GM18873 (cell line): ENCODE results near the gene AGPAT2.
"Not testable (repeated sequence)": the region's sequence is repeated elsewhere in the genome, so short reads cannot be mapped to it uniquely, and the experiment has no call there.

Experiments
- ATAC-seq: cut with Tn5 transposase; IDR thresholded peaks from one replicate; pipeline ENCODE4 v1.9.1; 2021; ENCODE audit warnings: mild to moderate bottlenecking, moderate library complexity, moderate number of reproducible peaks; ENCODE audit not compliant: unreplicated experiment, low FRiP score

Gene AGPAT2

DNA sequence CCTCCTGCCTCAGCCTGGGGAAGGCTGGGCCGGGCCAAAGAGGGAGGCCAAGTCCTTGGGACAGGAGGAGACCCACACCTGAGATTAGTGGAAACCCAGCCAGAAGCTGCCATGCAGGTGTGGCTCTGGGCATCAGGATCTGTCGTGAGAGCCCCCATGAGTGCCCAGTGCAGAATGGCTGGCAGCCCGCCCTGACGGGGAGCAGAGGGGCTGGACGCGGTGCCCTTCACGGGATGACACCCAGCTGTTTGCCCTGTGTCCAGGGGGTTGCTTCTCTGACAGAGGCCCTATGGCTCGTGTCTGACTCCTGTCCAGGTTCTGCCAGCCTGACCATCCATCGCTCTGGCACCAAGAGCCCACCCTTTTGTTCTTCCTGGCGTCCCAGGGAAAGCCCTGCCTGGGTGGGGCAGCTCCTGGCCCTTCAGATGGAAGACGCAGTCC, 33.7 kb upstream of the AGPAT2 start:
- no peak for ATAC-seq

GRCh38 chr9:136720251-136720897, 33.1 kb upstream of the AGPAT2 start:
- no peak for ATAC-seq

DNA sequence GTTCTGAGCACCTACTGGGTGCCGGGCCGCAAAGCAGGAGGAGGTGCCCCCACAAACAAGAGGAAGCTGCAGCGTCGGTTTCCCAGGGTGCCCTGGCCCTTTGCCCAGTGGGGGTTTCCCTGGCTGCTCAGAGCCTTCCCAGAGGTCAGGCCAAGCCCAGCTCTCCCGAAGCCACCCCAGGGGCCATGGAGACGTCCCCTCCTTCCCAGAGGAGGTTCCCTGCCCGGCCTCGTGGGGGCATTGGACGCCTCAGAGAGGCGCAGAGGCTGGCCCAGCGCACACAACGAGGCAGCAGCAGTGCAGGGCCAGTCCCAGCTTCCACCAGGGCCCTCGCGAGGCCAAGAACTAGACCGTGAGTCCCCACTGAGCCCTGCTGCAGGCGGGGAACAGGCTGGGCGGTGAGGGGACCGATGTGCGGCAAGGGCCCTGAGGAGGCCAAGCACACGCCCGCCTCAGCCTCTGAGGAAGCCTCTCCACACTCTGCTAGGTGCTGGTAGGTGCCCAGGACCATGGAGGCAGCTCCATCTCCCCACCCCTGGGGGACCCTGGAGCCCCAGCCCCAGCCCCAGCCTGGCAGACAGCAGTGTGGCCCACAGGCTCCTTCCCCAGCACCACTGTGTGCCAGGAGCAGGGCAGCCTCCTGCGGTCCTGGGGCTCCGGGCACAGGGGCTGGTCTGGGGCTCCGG, 32.1 kb upstream of the AGPAT2 start:
- no peak for ATAC-seq

GRCh38 chr9:136718345-136719194, 31.3 kb upstream of the AGPAT2 start:
- no peak for ATAC-seq

GRCh38 chr9:136717399-136717798, 30.1 kb upstream of the AGPAT2 start:
- ATAC-seq, result no peak

- ATAC-seq, result no peak
Measured at GRCh38 chr9:136714893-136715274, 27.6 kb upstream of the AGPAT2 start.

GRCh38 chr9:136714096-136714892, 27.0 kb upstream of the AGPAT2 start:
- no peak for ATAC-seq

DNA sequence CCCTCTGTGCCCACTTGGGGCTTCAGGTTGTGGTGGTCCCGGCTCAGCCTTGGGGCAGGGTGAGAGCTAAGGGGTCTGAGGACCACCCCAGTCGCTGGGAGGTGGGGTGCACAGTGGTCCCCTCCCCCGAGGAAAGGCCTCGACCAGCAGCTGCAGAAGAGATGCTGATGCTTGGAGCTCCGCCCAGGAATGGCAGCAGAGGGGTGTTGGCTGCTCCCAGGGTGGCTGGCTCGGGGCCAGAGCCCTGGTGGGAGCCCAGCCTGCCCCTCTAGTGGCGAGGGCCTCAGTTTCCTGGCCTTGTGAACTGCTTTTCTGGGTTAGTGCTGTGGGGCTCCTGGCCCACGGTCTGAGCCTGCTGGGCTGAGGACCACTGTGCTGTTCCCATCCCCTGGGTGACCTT, 26.3 kb upstream of the AGPAT2 start:
- ATAC-seq, result no peak

- no peak for ATAC-seq
Measured at GRCh38 chr9:136712690-136713544, 25.7 kb upstream of the AGPAT2 start.

GRCh38 chr9:136711751-136712689, 24.8 kb upstream of the AGPAT2 start, which contains the start of gene DIPK1B:
Gene DIPK1B (plus strand): TSS chr9:136712572. CDS start chr9:136712666, 94 bp downstream.
- no peak for ATAC-seq

DNA sequence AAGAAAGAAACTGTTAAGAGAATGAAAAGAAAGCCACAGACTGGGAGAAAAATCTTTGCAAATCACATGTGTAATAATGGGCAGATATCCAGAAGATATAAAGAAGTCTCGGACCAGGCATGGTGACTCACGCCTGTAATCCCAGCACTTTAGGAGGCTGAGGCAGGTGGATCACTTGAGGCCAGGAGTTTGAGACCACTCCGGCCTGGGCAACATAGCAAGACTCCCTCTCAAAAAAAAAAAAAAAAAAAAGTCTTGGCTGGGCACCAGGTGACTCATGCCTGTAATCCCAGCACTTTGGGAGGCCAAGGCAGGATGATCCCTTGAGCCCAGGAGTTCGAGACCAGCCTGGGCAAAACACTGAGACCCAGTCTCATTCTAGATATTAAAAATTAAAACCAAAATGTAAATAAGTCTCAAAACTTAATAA, 24.0 kb upstream of the AGPAT2 start:
- ATAC-seq, result not testable (repeated sequence)

GRCh38 chr9:136710543-136710942, 23.3 kb upstream of the AGPAT2 start:
- no peak for ATAC-seq

DNA sequence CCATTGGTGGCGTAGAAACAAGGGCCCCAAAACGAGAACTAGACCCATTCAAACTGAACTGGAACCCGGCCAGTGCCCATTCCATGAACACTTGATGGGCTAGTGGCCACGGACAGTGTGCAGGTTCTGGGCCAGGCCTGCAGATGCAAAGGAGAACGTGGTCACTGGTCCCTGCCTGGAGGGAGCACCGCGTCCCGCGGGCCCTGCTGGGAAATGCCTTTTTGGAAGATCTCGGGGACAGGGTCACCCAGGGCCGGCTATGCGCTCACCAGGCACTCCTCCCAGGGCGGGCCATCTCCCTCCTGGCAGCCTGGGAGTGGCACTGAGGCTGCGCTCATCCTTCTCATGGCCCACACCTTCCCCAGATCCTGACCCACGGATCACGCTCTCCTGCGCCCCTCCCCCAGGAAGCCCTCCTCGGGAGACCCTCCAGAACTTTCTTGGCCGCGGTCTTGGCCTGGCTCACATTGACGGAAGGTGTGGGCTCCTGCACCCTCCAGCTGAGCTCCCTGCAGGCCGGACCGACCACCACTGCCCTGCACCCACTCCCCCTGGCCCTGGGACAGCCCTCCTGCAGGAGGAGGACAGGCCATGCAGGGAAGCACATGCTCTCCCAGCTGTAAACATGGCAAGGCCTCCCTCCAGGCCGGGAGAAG, 22.3 kb upstream of the AGPAT2 start:
- ATAC-seq, result no peak

DNA sequence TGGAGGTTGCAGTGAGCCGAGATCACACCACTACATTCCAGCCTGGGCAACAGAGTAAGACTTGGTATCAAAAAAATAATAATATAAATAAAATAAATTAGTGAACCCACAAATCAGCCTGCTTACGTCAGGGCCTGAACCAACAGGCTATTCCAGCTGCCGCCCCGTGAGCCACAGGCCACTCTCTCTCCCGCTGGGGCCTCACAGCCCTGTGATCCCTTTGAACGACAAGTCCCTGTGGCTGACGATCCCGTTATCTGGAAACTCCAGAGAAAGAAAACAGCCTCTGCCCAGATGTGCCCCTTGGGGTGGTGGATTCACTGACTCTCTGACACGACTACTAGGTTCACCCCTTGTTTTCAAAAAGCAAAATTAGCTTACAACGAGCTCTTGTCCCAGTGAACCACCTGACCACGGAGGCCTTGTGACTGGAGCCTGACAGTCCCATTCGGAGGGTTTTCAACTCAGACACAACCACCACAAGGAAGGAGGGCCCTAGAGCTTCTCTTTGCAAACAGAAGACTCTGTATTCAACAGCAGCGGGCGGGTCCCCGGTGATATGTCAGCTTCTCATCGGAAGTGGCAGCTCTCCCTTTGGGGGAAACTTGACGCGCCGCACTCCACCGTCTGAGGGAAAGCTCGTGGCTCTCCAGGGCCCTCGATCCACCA, 20.7 kb upstream of the AGPAT2 start:
- ATAC-seq, result no peak

GRCh38 chr9:136707011-136707410, 19.8 kb upstream of the AGPAT2 start:
- ATAC-seq, result no peak

- no peak for ATAC-seq
Measured at GRCh38 chr9:136705564-136705963, 18.3 kb upstream of the AGPAT2 start.

GRCh38 chr9:136704741-136705140, 17.5 kb upstream of the AGPAT2 start:
- not testable (repeated sequence) for ATAC-seq
